DND-41 (cell line): ENCODE data around the gene ZBTB34.
"Not testable (repeated sequence)": the region's sequence is repeated elsewhere in the genome, so short reads cannot be mapped to it uniquely, and the experiment has no call there.

Source experiments
- CTCF ChIP-seq: IDR thresholded peaks from 2 replicates; pipeline ENCODE4 v1.5.1; 2012; ENCODE audit warnings: borderline replicate concordance, low read length, moderate library complexity, mild to moderate bottlenecking; ENCODE audit not compliant: poor library complexity, severe bottlenecking; ENCODE audit errors: extremely low read depth
- EZH2 ChIP-seq: IDR thresholded peaks from 3 replicates; pipeline ENCODE4 v1.6.1; 2012; ENCODE audit warnings: borderline replicate concordance, low read depth, mild to moderate bottlenecking, moderate library complexity, low read length, inconsistent platforms; ENCODE audit not compliant: severe bottlenecking

GRCh38 chr9:126817615-126818014 lies 42.8 kb upstream of the ZBTB34 start:
- TF ChIP-seq CTCF, EZH2: not testable (repeated sequence)
